Panc1 (cell line): ENCODE results near the gene CACNA1G. TPM values are rescaled to one million over a fixed set of nuclear protein-coding genes. Genes with fewer than 3 reads are reported as not detected.

Experiments used
- ATAC-seq: fragments of 200-7000 bp; cut with Tn5 transposase; 2 replicates; pipeline ENCODE4 v1.9.1; 2020; ENCODE audit warnings: mild to moderate bottlenecking, moderate library complexity
- BruUV-seq: library from RNA; stranded (reverse); fragments of 400-500 nt; replicated peaks from 2 replicates; lab custom pipeline; 2021; lab: Mats Ljungman, UMichigan
- CTCF ChIA-PET: fragments of 300-600 bp; sonication (Branson Sonifier 250); formaldehyde crosslinking; loops from one replicate; lab custom pipeline; 2022; ENCODE audit warnings: antibody characterized with exemption; lab: Charles Lee
- POLR2A ChIA-PET: fragments of 300-600 bp; sonication (Branson Sonifier 250); formaldehyde crosslinking; loops from one replicate; lab custom pipeline; 2022; ENCODE audit warnings: antibody characterized with exemption; lab: Charles Lee
- DNase-seq: peaks from one replicate; pipeline ENCODE4 v3.0.0-alpha.2; 2010; ENCODE audit warnings: low read depth, low spot score
- H3K27ac ChIP-seq: 2 replicates; pipeline ENCODE4 v1.5.1; 2011; ENCODE audit warnings: mild to moderate bottlenecking, low read length, inconsistent platforms
- H3K27me3 ChIP-seq: fragments of 200-500 bp; sonication (Bioruptor generic); 2 replicates; pipeline ENCODE4 v1.6.0; 2014; ENCODE audit warnings: low read length, inconsistent platforms; ENCODE audit not compliant: control insufficient read depth, insufficient read depth
- H3K36me3 ChIP-seq: fragments of 200-500 bp; sonication (Bioruptor generic); 2 replicates; pipeline ENCODE4 v1.5.1; 2014; ENCODE audit warnings: inconsistent platforms, mild to moderate bottlenecking, low read length, moderate library complexity; ENCODE audit not compliant: control insufficient read depth, insufficient read depth
- H3K4me1 ChIP-seq: 2 replicates; pipeline ENCODE4 v1.5.1; 2011; ENCODE audit warnings: inconsistent platforms, mild to moderate bottlenecking, low read length, moderate library complexity; ENCODE audit not compliant: control insufficient read depth, insufficient read depth
- H3K4me3 ChIP-seq, 2 experiments: 2 replicates each; pipeline ENCODE4 v1.5.1; 2011 to 2012; ENCODE audit warnings: low read depth in 2 of 2, low read length in 2 of 2, mild to moderate bottlenecking in 2 of 2, inconsistent platforms in 1 of 2, moderate library complexity in 1 of 2
- H3K9me3 ChIP-seq: fragments of 200-500 bp; sonication (Bioruptor generic); 2 replicates; pipeline ENCODE4 v1.5.1; 2014; ENCODE audit warnings: low read depth, mild to moderate bottlenecking, inconsistent platforms, low read length, moderate library complexity; ENCODE audit not compliant: control insufficient read depth, insufficient read depth
- POLR2AphosphoS5 ChIP-seq: IDR thresholded peaks from 2 replicates; pipeline ENCODE4 v1.6.1; 2012; ENCODE audit warnings: mild to moderate bottlenecking, low read depth, low read length, moderate library complexity
- SIN3A ChIP-seq: IDR thresholded peaks from 2 replicates; pipeline ENCODE4 v1.6.1; 2012; ENCODE audit warnings: low read depth, mild to moderate bottlenecking, low read length, moderate library complexity, borderline replicate concordance; ENCODE audit not compliant: insufficient read depth
- in situ Hi-C: cut with HindIII; loops from 2 replicates; pipeline ENCODE4 v1.10.0; 2016; ENCODE audit warnings: low sequenced_read_pairs, low pct_unique_long_range_greater_than_20kb
- intact Hi-C: fragments of 100-400 bp; cut with micrococcal nuclease; formaldehyde crosslinking; loops from one replicate; pipeline ENCODE4 v1.10.0; 2022; ENCODE audit not compliant: unreplicated experiment
- total RNA-seq: library from RNA; stranded (reverse); gene quantifications from one replicate; pipeline ENCODE4 v1.2.1, GENCODE V29; 2021; ENCODE audit not compliant: unreplicated experiment
- TF ChIP-seq, protein P1 (sequence below), 2 experiments: IDR thresholded peaks; 2 replicates each; pipeline ENCODE4 v1.6.1; 2011 to 2012; ENCODE audit warnings: low read depth in 2 of 2, control low read depth in 1 of 2, low read length in 1 of 2, mild to moderate bottlenecking in 1 of 2, moderate library complexity in 1 of 2; ENCODE audit not compliant: insufficient read depth in 1 of 2
- TF ChIP-seq, protein P2 (sequence below): fragments of 450-650 bp; IDR thresholded peaks from 2 replicates; pipeline ENCODE4 v1.5.1; 2017; ENCODE audit warnings: mild to moderate bottlenecking

CACNA1G gene
- total RNA-seq, 1 experiment from 2014 or later = 10.0 TPM

DNA sequence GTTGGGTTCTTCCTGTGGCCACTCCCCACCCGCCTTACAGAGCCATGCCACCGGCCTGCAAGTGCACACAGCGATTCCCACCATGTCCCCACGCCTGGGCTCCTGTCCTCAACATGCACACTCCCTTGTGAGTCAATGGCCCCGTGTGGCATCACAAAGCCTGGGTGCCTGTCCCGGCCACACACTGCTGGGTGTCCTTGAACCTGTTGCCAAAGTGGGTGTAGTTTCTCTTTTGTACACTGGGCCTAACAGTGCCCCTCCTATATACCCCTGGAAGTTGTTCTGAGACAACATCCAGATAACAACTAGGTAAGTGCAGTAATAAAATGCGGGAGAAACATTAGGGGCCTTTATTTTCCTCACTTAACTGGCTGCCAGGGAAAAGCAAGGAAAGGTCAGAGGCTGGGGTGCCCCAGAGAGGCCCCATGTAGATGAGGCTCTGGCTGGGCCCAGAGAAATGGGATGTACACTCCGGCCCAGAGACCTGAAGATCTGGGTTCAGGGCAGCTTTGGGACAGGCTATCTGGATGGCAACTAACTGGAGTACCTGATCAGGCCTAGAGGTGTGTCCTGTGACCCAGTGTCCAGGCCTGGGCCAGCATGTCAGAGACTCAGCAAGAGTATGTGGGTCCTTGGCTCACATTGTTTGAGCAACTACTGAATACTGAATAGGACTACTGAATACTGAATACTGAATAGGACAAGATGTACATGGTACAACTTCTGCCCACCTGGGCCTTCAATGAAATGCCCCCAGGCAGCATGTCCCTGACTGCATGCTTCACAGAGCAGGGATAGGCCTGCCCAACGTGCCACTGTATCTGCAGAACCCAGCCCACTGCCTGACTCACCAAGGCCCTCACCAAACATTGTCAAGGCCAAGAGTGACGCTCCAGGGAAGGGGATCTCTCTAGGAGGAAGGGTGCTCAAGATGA is 82.5 kb downstream of the CACNA1G start:
- no TSS peak for BruUV-seq
- H3K27ac ChIP-seq = peak overlapping the region; percentile 100
- ChIA-PET CTCF (no interaction called here), POLR2A (no interaction called here)
- no peaks in the 10 kb centered on the region for H3K27me3 ChIP-seq
- ATAC-seq = no peak
- H3K9me3 ChIP-seq = no peaks in the 10 kb centered on the region
- TF ChIP-seq, protein P1, sequence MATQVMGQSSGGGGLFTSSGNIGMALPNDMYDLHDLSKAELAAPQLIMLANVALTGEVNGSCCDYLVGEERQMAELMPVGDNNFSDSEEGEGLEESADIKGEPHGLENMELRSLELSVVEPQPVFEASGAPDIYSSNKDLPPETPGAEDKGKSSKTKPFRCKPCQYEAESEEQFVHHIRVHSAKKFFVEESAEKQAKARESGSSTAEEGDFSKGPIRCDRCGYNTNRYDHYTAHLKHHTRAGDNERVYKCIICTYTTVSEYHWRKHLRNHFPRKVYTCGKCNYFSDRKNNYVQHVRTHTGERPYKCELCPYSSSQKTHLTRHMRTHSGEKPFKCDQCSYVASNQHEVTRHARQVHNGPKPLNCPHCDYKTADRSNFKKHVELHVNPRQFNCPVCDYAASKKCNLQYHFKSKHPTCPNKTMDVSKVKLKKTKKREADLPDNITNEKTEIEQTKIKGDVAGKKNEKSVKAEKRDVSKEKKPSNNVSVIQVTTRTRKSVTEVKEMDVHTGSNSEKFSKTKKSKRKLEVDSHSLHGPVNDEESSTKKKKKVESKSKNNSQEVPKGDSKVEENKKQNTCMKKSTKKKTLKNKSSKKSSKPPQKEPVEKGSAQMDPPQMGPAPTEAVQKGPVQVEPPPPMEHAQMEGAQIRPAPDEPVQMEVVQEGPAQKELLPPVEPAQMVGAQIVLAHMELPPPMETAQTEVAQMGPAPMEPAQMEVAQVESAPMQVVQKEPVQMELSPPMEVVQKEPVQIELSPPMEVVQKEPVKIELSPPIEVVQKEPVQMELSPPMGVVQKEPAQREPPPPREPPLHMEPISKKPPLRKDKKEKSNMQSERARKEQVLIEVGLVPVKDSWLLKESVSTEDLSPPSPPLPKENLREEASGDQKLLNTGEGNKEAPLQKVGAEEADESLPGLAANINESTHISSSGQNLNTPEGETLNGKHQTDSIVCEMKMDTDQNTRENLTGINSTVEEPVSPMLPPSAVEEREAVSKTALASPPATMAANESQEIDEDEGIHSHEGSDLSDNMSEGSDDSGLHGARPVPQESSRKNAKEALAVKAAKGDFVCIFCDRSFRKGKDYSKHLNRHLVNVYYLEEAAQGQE (IDR thresholded peaks at IDR 0.05; ENCODE audit: insufficient read depth in 1 of 2, low read depth in 2 of 2, low read length in 1 of 2) = no peak
- TF ChIP-seq, protein P2, sequence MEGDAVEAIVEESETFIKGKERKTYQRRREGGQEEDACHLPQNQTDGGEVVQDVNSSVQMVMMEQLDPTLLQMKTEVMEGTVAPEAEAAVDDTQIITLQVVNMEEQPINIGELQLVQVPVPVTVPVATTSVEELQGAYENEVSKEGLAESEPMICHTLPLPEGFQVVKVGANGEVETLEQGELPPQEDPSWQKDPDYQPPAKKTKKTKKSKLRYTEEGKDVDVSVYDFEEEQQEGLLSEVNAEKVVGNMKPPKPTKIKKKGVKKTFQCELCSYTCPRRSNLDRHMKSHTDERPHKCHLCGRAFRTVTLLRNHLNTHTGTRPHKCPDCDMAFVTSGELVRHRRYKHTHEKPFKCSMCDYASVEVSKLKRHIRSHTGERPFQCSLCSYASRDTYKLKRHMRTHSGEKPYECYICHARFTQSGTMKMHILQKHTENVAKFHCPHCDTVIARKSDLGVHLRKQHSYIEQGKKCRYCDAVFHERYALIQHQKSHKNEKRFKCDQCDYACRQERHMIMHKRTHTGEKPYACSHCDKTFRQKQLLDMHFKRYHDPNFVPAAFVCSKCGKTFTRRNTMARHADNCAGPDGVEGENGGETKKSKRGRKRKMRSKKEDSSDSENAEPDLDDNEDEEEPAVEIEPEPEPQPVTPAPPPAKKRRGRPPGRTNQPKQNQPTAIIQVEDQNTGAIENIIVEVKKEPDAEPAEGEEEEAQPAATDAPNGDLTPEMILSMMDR = no peak
- TF ChIP-seq SIN3A = no peak
- TF ChIP-seq POLR2AphosphoS5 = no peak; the same call in 1 of the 2 replicates
- intact Hi-C loops = no loop called here
- H3K36me3 ChIP-seq = 0 out of 2 replicates have a peak, but pooled peaks cover 3% of the 10 kb centered on the region
- in situ Hi-C loops = no loop called here
- DNase-seq = no peak
- peaks cover 80% of the 10 kb centered on the region for H3K4me1 ChIP-seq
- no peak overlapping the region for H3K4me3 ChIP-seq

DNA sequence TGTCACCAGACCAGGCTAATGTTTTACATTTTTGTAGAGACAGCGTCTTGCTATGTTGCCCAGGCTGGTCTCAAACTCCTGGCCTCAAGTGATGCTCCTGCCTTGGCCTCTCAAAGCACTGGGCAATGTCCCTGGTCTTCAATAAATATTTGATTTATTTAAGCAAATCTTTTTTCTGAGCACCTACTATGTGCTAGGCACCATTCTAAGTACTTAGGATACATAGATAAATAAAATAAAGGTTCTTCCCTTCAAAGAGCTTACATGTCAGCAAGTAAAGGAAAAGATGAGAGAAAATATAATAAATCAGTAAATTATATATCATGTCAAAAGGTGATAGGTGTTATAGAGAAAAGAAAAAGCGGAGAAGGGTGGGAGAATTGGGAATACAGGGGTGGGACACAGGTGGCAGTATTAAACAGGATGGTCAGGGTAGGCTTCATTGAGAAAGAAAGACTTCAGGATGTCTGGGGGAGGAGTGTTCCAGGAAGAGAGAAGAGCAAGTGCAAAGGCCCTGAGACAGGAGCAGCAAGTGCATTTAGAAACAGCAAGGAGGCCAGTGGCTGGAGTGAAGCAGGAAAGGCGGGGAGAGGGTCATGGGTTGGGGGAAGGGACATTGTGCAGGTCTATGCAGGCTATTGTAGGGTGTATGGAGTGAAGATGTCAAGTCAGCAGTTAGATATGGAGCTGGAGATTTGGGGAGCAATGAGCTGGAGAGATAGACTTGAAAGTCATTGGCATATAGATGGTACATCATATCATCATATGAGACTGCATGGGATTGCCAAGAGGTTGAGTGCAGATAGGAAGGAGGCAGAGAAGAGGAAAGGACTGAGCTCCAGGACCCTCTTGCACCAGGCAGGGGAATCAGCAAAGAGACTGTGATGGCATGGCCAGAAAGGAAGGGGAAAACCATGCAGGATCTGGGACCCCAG is 85.5 kb downstream of the CACNA1G start:
- in situ Hi-C loops = no loop called here
- Histone ChIP-seq H3K4me1 (peaks cover 64% of the 10 kb centered on the region), H3K36me3 (0 out of 2 replicates have a peak, but pooled peaks cover 3% of the 10 kb centered on the region), H3K4me3 (no peak overlapping the region), H3K27ac (peak overlapping the region; percentile 5), H3K9me3 (no peaks in the 10 kb centered on the region), H3K27me3 (no peaks in the 10 kb centered on the region)
- ChIA-PET CTCF (no interaction called here), POLR2A (no interaction called here)
- BruUV-seq = TSS peak; percentile 74
- ATAC-seq (no peak), DNase-seq (no peak)
- intact Hi-C loops = no loop called here
- TF ChIP-seq SIN3A (no peak), POLR2AphosphoS5 (0 out of 2 replicates have a peak, but pooled peaks have one; percentile 17)
- TF ChIP-seq, protein P2 = no peak
